Fibroblast of lung (primary cell): ENCODE data around the gene SEC16A. TPM values are rescaled to one million over a fixed set of nuclear protein-coding genes. Genes with fewer than 3 reads are reported as not detected.

Experiments
- DNase-seq, 2 donors: peaks; one replicate each; pipeline versions ENCODE4 v3.0.0 to v3.0.0-alpha.2; 2010; ENCODE audit warnings: low read depth in 2 of 2
- H2AFZ ChIP-seq: 2 replicates; pipeline ENCODE4 v1.5.1; 2012; ENCODE audit warnings: low read length, control low read depth, inconsistent platforms
- H3K27ac ChIP-seq: 2 replicates; pipeline ENCODE4 v1.5.1; 2011; ENCODE audit warnings: low read length, control low read depth; ENCODE audit not compliant: insufficient read depth
- H3K27me3 ChIP-seq: 2 replicates; pipeline ENCODE4 v1.5.1; 2011; ENCODE audit warnings: mild to moderate bottlenecking, low read length; ENCODE audit not compliant: control insufficient read depth, insufficient read depth
- H3K36me3 ChIP-seq: 2 replicates; pipeline ENCODE4 v1.5.1; 2011; ENCODE audit warnings: low read length; ENCODE audit not compliant: control insufficient read depth, insufficient read depth
- H3K4me1 ChIP-seq: 2 replicates; pipeline ENCODE4 v1.5.1; 2011; ENCODE audit warnings: low read length; ENCODE audit not compliant: control insufficient read depth, insufficient read depth; ENCODE audit errors: extremely low read depth
- H3K4me2 ChIP-seq: 2 replicates; pipeline ENCODE4 v1.5.1; 2011; ENCODE audit warnings: low read length, control low read depth; ENCODE audit not compliant: insufficient read depth; ENCODE audit errors: extremely low read depth
- H3K4me3 ChIP-seq, 4 experiments: fragments of 200-600 bp in 1 of 4; sonication (generic) in 1 of 4; replicated peaks in 1 of 4; 2 replicates each; pipeline ENCODE4 v1.5.1; 2011 to 2016; ENCODE audit warnings: low read length in 4 of 4, low read depth in 3 of 4, mild to moderate bottlenecking in 3 of 4, control low read depth in 2 of 4, inconsistent platforms in 1 of 4, mixed read lengths in 1 of 4; ENCODE audit not compliant: insufficient read depth in 1 of 4; ENCODE audit errors: control extremely low read depth in 1 of 4
- H3K79me2 ChIP-seq: 2 replicates; pipeline ENCODE4 v1.5.1; 2012; ENCODE audit warnings: mild to moderate bottlenecking, low read length, inconsistent platforms; ENCODE audit not compliant: control insufficient read depth, insufficient read depth
- H3K9ac ChIP-seq: 2 replicates; pipeline ENCODE4 v1.5.1; 2011; ENCODE audit warnings: mild to moderate bottlenecking, low read length, control low read depth; ENCODE audit not compliant: insufficient read depth
- H3K9me3 ChIP-seq: 2 replicates; pipeline ENCODE4 v1.5.1; 2012; ENCODE audit warnings: low read depth, low read length; ENCODE audit not compliant: control insufficient read depth, insufficient read depth
- H4K20me1 ChIP-seq: 2 replicates; pipeline ENCODE4 v1.5.1; 2011; ENCODE audit warnings: low read length; ENCODE audit not compliant: control insufficient read depth, insufficient read depth; ENCODE audit errors: extremely low read depth
- CTCF ChIP-seq, 2 donors: IDR thresholded peaks in 1 of 2; conservative IDR thresholded peaks in 1 of 2; 1 replicate in 1 of 2; 2 replicates in 1 of 2; pipeline ENCODE4 v1.5.1; 2011 to 2012; ENCODE audit warnings: low read length in 2 of 2, control low read depth in 1 of 2, inconsistent platforms in 1 of 2, low read depth in 1 of 2, mild to moderate bottlenecking in 1 of 2
- EZH2 ChIP-seq: IDR thresholded peaks from 2 replicates; pipeline ENCODE4 v1.5.1; 2012; ENCODE audit warnings: low read length, control low read depth, mild to moderate bottlenecking; ENCODE audit errors: missing control alignments
- polyA plus RNA-seq, 2 donors: library from polyadenylated mRNA; depleted of rRNA in 1 of 2; stranded (reverse) in 1 of 2; unstranded in 1 of 2; fragments of >200 nt; gene quantifications; 2 replicates each; pipeline ENCODE4 v1.2.1, GENCODE V29; 2011 to 2012; ENCODE audit warnings: missing spikeins in 1 of 2
- total RNA-seq: library from RNA; depleted of rRNA; stranded (reverse); fragments of >200 nt; gene quantifications from 2 replicates; pipeline ENCODE4 v1.2.1, GENCODE V29; 2014

The SEC16A gene
- total and polyA plus RNA-seq, 2 donors (not counting 1 experiment from before 2014, with no cell fraction given), result 17.8 to 23.9 TPM

DNA sequence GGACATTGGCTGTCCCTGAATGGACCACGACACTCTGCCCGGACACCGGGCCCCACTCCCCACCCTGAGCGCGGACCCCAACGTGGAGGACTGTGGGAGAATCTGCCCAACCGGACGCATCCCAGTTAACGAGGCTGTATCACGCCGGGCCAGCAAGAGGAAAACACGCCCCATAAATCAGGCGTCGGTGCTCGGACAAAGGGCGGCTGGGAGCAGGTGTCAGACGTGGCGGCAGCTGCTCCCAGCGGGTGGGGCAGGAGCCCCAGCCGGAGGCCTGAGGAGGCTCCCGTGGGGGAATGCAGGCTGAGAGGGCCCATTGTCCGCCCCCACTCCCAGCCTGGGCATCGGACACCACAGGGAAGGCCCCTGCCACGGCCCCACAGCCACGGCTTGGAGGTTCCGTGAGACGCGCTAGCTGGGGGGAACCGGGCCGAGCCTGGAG, 43.8 kb upstream of the SEC16A start:
- Histone ChIP-seq H3K27ac (no peak overlapping the region), H4K20me1 (no peaks in the 10 kb centered on the region), H2AFZ (no peak overlapping the region), H3K27me3 (no peaks in the 10 kb centered on the region), H3K36me3 (no peaks in the 10 kb centered on the region), H3K9ac (no peak overlapping the region), H3K4me1 (no peaks in the 10 kb centered on the region), H3K4me2 (no peak overlapping the region), H3K4me3 (no peak overlapping the region), H3K9me3 (no peaks in the 10 kb centered on the region), H3K79me2 (peaks cover 11% of the 10 kb centered on the region)
- TF ChIP-seq CTCF (conservative IDR thresholded peaks at IDR 0.05 in 1 of 2, IDR thresholded peaks at IDR 0.05 in 1 of 2; ENCODE audit: low read depth in 1 of 2, low read length in 2 of 2) (no peak), EZH2 (no peak)
- DNase-seq, result no peak

DNA sequence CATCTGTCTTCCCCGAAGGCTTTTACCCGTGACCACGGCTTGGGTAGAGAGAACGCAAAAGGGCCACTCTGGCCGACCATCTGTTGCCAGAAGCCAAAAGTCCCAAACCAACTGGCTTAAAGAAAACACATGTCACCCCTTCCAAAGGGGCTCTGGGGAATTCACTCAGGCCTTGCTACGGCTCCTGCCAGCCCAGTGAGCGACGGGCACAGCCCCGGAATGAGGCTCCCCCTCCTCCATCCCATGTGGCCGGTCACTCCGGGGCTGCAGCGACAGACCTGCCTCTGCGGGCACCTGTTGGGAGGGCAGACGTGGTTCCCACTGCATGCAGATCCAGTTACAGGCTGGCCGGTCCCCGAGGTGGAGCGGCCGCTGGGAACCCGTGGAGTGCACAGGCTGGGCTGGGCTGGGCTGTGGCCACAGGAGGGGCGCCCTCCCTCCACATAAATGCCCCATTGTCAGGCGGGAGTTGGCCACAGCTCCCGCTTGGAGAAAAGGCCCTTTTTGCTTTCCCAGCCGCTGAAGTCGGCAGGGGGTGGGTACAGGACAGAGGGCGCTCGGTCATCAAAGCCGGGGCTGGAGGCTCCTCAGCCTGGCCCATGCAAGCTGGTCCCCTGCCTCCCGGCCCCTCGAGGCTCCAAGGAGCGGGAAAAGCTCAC, 43.1 kb upstream of the SEC16A start:
- peaks cover 8% of the 10 kb centered on the region for H3K79me2 ChIP-seq

GRCh38 chr9:136525207-136525606, 42.4 kb upstream of the SEC16A start:
- H3K27me3 ChIP-seq, result no peaks in the 10 kb centered on the region
- H3K9ac ChIP-seq, result no peak overlapping the region
- no peak overlapping the region for H2AFZ ChIP-seq
- no peak overlapping the region for H3K4me3 ChIP-seq
- H3K79me2 ChIP-seq, result peaks cover 8% of the 10 kb centered on the region
- H4K20me1 ChIP-seq, result no peaks in the 10 kb centered on the region
- no peaks in the 10 kb centered on the region for H3K36me3 ChIP-seq
- no peak overlapping the region for H3K27ac ChIP-seq
- no peaks in the 10 kb centered on the region for H3K4me1 ChIP-seq
- DNase-seq, result no peak
- TF ChIP-seq EZH2 (no peak), CTCF (conservative IDR thresholded peaks at IDR 0.05 in 1 of 2, IDR thresholded peaks at IDR 0.05 in 1 of 2; ENCODE audit: low read depth in 1 of 2, low read length in 2 of 2) (no peak)
- no peaks in the 10 kb centered on the region for H3K9me3 ChIP-seq
- no peak overlapping the region for H3K4me2 ChIP-seq

More for the DNA sequence above, 43.1 kb upstream of the SEC16A start:
- H3K9me3 ChIP-seq, result no peaks in the 10 kb centered on the region
- H2AFZ ChIP-seq, result no peak overlapping the region
- H3K27ac ChIP-seq, result no peak overlapping the region
- H3K9ac ChIP-seq, result no peak overlapping the region
- H3K4me3 ChIP-seq, result no peak overlapping the region
- no peak overlapping the region for H3K4me2 ChIP-seq
- no peaks in the 10 kb centered on the region for H4K20me1 ChIP-seq
- no peak for DNase-seq
- H3K27me3 ChIP-seq, result no peaks in the 10 kb centered on the region
- TF ChIP-seq CTCF (conservative IDR thresholded peaks at IDR 0.05 in 1 of 2, IDR thresholded peaks at IDR 0.05 in 1 of 2; ENCODE audit: low read depth in 1 of 2, low read length in 2 of 2) (no peak), EZH2 (no peak)
- H3K4me1 ChIP-seq, result no peaks in the 10 kb centered on the region
- H3K36me3 ChIP-seq, result no peaks in the 10 kb centered on the region
